ENCODE results near the gene S100A13. TPM values are rescaled to one million over a fixed set of nuclear protein-coding genes. Genes with fewer than 3 reads are reported as not detected.
"Not testable (repeated sequence)": the region's sequence is repeated elsewhere in the genome, so short reads cannot be mapped to it uniquely, and the experiment has no call there.

S100A13 gene
- total RNA-seq, 1 donor from 2014 or later: 87.4 TPM

DNA sequence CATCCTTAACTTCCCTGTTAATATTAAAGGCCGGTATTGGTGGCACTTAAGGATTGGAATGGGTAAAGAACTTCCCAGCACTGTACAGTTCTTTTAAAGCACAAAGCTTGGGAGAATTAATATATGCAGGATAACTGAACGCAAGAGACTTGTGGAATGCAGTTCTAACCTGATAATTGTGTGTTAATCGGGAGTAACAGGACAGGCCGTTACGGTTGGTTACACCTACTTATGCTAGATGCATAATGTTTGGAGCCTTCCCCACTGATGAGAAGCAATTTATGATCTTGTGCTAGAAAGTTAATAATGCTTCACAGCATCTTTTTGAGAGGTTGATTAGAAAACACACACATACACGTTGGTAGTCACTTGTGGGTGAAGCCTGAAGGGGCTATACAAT lies 13.6 kb upstream of the S100A13 start:
- Histone ChIP-seq H3F3A (ENCODE audit: low read depth) (peaks cover 54% of the 10 kb centered on the region), H3K9me3 (ENCODE audit: low read depth) (no peaks in the 10 kb centered on the region), H4K20me1 (ENCODE audit: low read depth) (peaks cover 52% of the 10 kb centered on the region), H3K4me1 (no peaks in the 10 kb centered on the region), H3K9ac (no peak overlapping the region), H3K36me3 (peaks cover 54% of the 10 kb centered on the region), H3K27me3 (no peaks in the 10 kb centered on the region), H3K4me3 (no peak overlapping the region), H3K27ac (no peak overlapping the region), H3K4me2 (no peak overlapping the region), H3K79me2 (ENCODE audit: low read depth) (peaks cover 79% of the 10 kb centered on the region), H2AFZ (replicated peaks) (no peak overlapping the region)
- no peak for TF ChIP-seq EZH2 (IDR thresholded peaks at IDR 0.05)
- TF ChIP-seq, protein P1, sequence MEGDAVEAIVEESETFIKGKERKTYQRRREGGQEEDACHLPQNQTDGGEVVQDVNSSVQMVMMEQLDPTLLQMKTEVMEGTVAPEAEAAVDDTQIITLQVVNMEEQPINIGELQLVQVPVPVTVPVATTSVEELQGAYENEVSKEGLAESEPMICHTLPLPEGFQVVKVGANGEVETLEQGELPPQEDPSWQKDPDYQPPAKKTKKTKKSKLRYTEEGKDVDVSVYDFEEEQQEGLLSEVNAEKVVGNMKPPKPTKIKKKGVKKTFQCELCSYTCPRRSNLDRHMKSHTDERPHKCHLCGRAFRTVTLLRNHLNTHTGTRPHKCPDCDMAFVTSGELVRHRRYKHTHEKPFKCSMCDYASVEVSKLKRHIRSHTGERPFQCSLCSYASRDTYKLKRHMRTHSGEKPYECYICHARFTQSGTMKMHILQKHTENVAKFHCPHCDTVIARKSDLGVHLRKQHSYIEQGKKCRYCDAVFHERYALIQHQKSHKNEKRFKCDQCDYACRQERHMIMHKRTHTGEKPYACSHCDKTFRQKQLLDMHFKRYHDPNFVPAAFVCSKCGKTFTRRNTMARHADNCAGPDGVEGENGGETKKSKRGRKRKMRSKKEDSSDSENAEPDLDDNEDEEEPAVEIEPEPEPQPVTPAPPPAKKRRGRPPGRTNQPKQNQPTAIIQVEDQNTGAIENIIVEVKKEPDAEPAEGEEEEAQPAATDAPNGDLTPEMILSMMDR (IDR thresholded peaks at IDR 0.05): no peak
- no peak for TF ChIP-seq EZH2phosphoT487 (IDR thresholded peaks at IDR 0.05)
- H3K27ac Mint-ChIP-seq: no peak overlapping the region
- no peak overlapping the region for H3K4me3 Mint-ChIP-seq
- peaks cover 39% of the 10 kb centered on the region for H3K36me3 Mint-ChIP-seq
- H3K27me3 Mint-ChIP-seq (ENCODE audit: insufficient read depth, low read depth): no peaks in the 10 kb centered on the region
- no peak for DNase-seq (ENCODE audit: low spot score)
- peaks cover 5% of the 10 kb centered on the region for H3K4me1 Mint-ChIP-seq
- no peaks in the 10 kb centered on the region for H3K9me3 Mint-ChIP-seq

DNA sequence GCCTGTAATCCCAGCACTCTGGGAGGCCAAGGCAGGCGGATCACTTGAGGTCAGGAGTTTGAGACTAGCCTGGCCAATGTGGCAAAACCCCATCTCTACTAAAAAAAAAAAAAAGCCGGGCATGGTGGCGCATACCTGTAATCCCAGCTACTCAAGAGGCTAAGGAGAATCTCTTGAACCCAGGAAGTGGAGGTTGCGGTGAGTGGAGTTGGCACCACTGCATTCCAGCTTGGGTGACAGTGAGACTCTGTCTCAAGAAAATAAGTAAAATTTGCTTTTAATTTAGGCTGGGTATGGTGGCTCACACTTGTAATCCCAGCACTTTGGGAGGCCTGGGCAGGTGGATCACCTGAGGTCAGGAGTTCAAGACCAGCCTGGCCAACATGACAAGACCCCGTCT lies 12.9 kb upstream of the S100A13 start:
- not testable (repeated sequence) for H2AFZ ChIP-seq (replicated peaks); H3K9me3 Mint-ChIP-seq; H3K4me2 ChIP-seq; H3K27ac Mint-ChIP-seq; DNase-seq (ENCODE audit: low spot score); H3K4me3 Mint-ChIP-seq; H3K4me1 ChIP-seq; H3K4me1 Mint-ChIP-seq; H3K9ac ChIP-seq; H3K27me3 ChIP-seq; H3K27me3 Mint-ChIP-seq (ENCODE audit: insufficient read depth, low read depth); H3K27ac ChIP-seq; H3K4me3 ChIP-seq; H3K9me3 ChIP-seq (ENCODE audit: low read depth)
- H3F3A ChIP-seq (ENCODE audit: low read depth): peaks cover 48% of the 10 kb centered on the region
- H3K79me2 ChIP-seq (ENCODE audit: low read depth): peaks cover 85% of the 10 kb centered on the region
- H3K36me3 Mint-ChIP-seq: peaks cover 37% of the 10 kb centered on the region
- H4K20me1 ChIP-seq (ENCODE audit: low read depth): peaks cover 59% of the 10 kb centered on the region
- H3K36me3 ChIP-seq: peaks cover 54% of the 10 kb centered on the region

DNA sequence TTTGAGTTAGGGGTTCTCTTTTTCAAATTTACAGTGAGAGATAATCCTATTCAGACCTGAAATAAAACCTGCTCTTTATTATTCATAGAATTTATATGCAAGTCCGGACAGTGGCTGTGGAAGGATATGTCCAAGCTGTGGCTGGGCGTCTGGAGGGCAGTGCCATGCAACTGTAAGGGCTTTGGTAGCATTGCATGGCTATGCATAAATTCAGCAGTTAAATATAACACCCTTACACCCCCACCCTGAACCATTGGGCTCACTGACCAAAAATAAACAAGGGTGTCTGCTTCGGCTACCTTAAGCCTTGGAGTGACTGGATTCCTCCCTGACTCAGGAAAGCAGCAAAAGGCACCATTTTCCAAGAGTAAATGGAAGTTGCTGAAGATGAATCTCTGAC lies 12.0 kb upstream of the S100A13 start:
- TF ChIP-seq EZH2phosphoT487 (IDR thresholded peaks at IDR 0.05) (no peak), EZH2 (IDR thresholded peaks at IDR 0.05) (no peak)
- TF ChIP-seq, protein P1 (IDR thresholded peaks at IDR 0.05): no peak
- no peak overlapping the region for H3K4me2 ChIP-seq
- peaks cover 13% of the 10 kb centered on the region for H3K4me1 Mint-ChIP-seq
- no peak overlapping the region for H3K4me3 Mint-ChIP-seq
- H3K36me3 ChIP-seq: peaks cover 50% of the 10 kb centered on the region
- H3K36me3 Mint-ChIP-seq: peaks cover 37% of the 10 kb centered on the region
- H3K9me3 ChIP-seq (ENCODE audit: low read depth): no peaks in the 10 kb centered on the region
- H3K27me3 ChIP-seq: no peaks in the 10 kb centered on the region
- peaks cover 94% of the 10 kb centered on the region for H3K79me2 ChIP-seq (ENCODE audit: low read depth)
- H3K9me3 Mint-ChIP-seq: no peaks in the 10 kb centered on the region
- H3K4me3 ChIP-seq: no peak overlapping the region
- H3F3A ChIP-seq (ENCODE audit: low read depth): peaks cover 42% of the 10 kb centered on the region
- no peak overlapping the region for H2AFZ ChIP-seq (replicated peaks)
- peaks cover 8% of the 10 kb centered on the region for H3K4me1 ChIP-seq
- no peak overlapping the region for H3K27ac ChIP-seq
- peaks cover 66% of the 10 kb centered on the region for H4K20me1 ChIP-seq (ENCODE audit: low read depth)
- no peak overlapping the region for H3K27ac Mint-ChIP-seq
- no peak for DNase-seq (ENCODE audit: low spot score)
- no peaks in the 10 kb centered on the region for H3K27me3 Mint-ChIP-seq (ENCODE audit: insufficient read depth, low read depth)
- H3K9ac ChIP-seq: no peak overlapping the region

DNA sequence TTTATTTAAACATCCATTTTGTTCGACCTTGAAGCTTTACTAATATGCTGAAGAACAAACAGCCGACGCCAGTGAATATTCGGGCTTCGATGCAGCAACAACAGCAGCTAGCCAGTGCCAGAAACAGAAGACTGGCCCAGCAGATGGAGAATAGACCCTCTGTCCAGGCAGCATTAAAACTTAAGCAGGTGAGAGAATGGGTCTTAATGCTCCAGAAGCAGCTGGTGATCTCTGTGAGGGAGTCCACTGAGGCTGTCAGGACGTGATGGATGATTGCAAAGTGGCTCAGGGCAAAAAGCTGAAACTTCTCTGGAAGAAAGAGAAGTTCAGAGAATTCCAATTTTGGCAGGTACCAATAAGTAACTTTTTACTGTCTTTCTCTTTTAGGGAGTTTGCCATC lies 11.0 kb upstream of the S100A13 start:
- DNase-seq (ENCODE audit: low spot score): no peak
- H3K79me2 ChIP-seq (ENCODE audit: low read depth): peaks cover 93% of the 10 kb centered on the region
- peaks cover 16% of the 10 kb centered on the region for H3K4me1 Mint-ChIP-seq

More for the DNA sequence above, 11.0 kb upstream of the S100A13 start:
- H3K4me1 ChIP-seq: peaks cover 8% of the 10 kb centered on the region
- peaks cover 32% of the 10 kb centered on the region for H3K36me3 Mint-ChIP-seq
- no peak for TF ChIP-seq EZH2phosphoT487 (IDR thresholded peaks at IDR 0.05)
- TF ChIP-seq EZH2 (IDR thresholded peaks at IDR 0.05): no peak
- TF ChIP-seq, protein P1 (IDR thresholded peaks at IDR 0.05): no peak
- no peak overlapping the region for H3K27ac Mint-ChIP-seq
- H3K9me3 ChIP-seq (ENCODE audit: low read depth): no peaks in the 10 kb centered on the region
- peaks cover 2% of the 10 kb centered on the region for H3K27me3 Mint-ChIP-seq (ENCODE audit: insufficient read depth, low read depth)
- H3K4me3 ChIP-seq: no peak overlapping the region
- H3K36me3 ChIP-seq: peaks cover 43% of the 10 kb centered on the region
- no peaks in the 10 kb centered on the region for H3K9me3 Mint-ChIP-seq
- H4K20me1 ChIP-seq (ENCODE audit: low read depth): peaks cover 57% of the 10 kb centered on the region
- H3F3A ChIP-seq (ENCODE audit: low read depth): peaks cover 36% of the 10 kb centered on the region
- no peak overlapping the region for H3K9ac ChIP-seq
- no peaks in the 10 kb centered on the region for H3K27me3 ChIP-seq
- H3K27ac ChIP-seq: no peak overlapping the region
- H3K4me2 ChIP-seq: no peak overlapping the region
- H3K4me3 Mint-ChIP-seq: no peak overlapping the region
- no peak overlapping the region for H2AFZ ChIP-seq (replicated peaks)
